GM12878 (cell line): ENCODE results near the gene CD63.

Experiments
- CHD2 ChIP-seq: IDR thresholded peaks from 2 replicates; pipeline ENCODE4 v1.6.1; 2011; ENCODE audit warnings: low read depth, low read length, improper control_type of control experiment, borderline replicate concordance
- CTCF ChIP-seq, 3 experiments: IDR thresholded peaks in 2 of 3; conservative IDR thresholded peaks in 1 of 3; 2 replicates each; pipeline ENCODE4 v1.5.1; 2011; ENCODE audit warnings: low read depth in 3 of 3, low read length in 3 of 3, mild to moderate bottlenecking in 3 of 3, control low read depth in 2 of 3, moderate library complexity in 2 of 3, inconsistent platforms in 1 of 3, mixed read lengths in 1 of 3; ENCODE audit not compliant: control insufficient read depth in 2 of 3, insufficient read depth in 1 of 3; ENCODE audit errors: extremely low read depth in 1 of 3
- EED ChIP-seq: sonication (generic); IDR thresholded peaks from 2 replicates; pipeline ENCODE4 v1.6.1; 2016; ENCODE audit warnings: antibody characterized with exemption, low read depth
- HDGF ChIP-seq: fragments of 450-650 bp; IDR thresholded peaks from 2 replicates; pipeline ENCODE4 v1.6.1; 2016; ENCODE audit warnings: antibody characterized with exemption
- MAX ChIP-seq: IDR thresholded peaks from 2 replicates; pipeline ENCODE4 v1.6.1; 2012; ENCODE audit warnings: low read depth, low read length, improper control_type of control experiment
- POLR2AphosphoS2 ChIP-seq: IDR thresholded peaks from 2 replicates; pipeline ENCODE4 v1.6.1; 2011; ENCODE audit warnings: low read depth, mild to moderate bottlenecking, low read length, improper control_type of control experiment, moderate library complexity
- SP1 ChIP-seq: IDR thresholded peaks from one replicate; pipeline ENCODE4 v1.6.1; 2011; ENCODE audit warnings: low read depth, low read length
- TAF1 ChIP-seq: IDR thresholded peaks from 2 replicates; pipeline ENCODE4 v1.6.1; 2011; ENCODE audit warnings: mild to moderate bottlenecking, low read depth, low read length, borderline replicate concordance
- ZBTB33 ChIP-seq: fragments of 450-650 bp; IDR thresholded peaks from 2 replicates; pipeline ENCODE4 v1.6.1; 2017; ENCODE audit warnings: mild to moderate bottlenecking

GRCh38 chr12:55757701-55758100 lies 28.9 kb upstream of the CD63 start:
- TF ChIP-seq POLR2AphosphoS2 (no peak), CHD2 (no peak), ZBTB33 (no peak), HDGF (no peak), CTCF (IDR thresholded peaks at IDR 0.05 in 2 of 3, conservative IDR thresholded peaks at IDR 0.05 in 1 of 3; ENCODE audit: control insufficient read depth in 2 of 3, extremely low read depth in 1 of 3, insufficient read depth in 1 of 3, low read depth in 3 of 3, low read length in 3 of 3) (no peak), TAF1 (no peak), EED (no peak), MAX (no peak), SP1 (no peak)
